Amniotic epithelial cell (primary cell): ENCODE results near the gene E2F8.

ENCODE experiments used
- DNase-seq: peaks from one replicate; pipeline ENCODE4 v3.0.0-alpha.2; 2010; ENCODE audit warnings: low read depth

E2F8 gene

DNA sequence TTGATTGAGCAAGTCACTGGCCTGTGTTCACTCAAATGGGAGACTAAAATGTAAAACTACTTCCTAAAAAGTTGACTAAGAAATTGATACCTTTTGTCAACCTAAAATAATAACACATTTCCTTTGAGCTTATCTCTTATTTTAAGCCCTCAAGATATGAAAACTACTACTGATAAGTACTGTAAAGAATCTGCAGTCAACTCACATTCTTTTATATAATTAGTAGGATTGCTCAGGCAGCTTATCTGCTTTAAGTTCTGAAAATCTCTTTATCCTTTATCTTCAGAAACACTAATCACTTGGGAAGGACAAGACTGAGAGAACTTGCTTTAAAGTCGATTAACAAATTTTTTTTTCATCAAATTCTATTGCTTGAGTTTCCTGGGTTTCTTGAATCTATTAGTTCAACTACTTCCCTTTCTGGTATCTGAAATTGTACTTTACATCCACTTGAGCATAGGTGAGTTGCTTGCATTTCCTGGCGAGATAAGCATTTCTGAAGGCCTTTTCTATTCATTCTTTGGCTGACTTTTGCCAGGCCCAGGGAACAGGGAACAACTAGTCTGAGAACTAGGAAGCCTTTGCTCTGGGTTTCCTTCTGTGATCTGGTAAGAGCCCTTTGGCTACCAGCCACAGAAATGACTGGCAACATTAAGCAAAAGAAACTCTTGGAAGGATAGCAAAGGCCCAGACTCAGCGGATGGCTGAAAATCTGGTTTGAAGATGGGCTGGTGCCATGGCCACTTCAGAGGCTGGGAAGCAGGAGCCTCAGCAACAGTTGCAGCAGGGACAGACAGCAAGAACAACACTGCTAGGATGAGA, 19.6 kb downstream of the E2F8 start:
- DNase-seq = peak; percentile 50

DNA sequence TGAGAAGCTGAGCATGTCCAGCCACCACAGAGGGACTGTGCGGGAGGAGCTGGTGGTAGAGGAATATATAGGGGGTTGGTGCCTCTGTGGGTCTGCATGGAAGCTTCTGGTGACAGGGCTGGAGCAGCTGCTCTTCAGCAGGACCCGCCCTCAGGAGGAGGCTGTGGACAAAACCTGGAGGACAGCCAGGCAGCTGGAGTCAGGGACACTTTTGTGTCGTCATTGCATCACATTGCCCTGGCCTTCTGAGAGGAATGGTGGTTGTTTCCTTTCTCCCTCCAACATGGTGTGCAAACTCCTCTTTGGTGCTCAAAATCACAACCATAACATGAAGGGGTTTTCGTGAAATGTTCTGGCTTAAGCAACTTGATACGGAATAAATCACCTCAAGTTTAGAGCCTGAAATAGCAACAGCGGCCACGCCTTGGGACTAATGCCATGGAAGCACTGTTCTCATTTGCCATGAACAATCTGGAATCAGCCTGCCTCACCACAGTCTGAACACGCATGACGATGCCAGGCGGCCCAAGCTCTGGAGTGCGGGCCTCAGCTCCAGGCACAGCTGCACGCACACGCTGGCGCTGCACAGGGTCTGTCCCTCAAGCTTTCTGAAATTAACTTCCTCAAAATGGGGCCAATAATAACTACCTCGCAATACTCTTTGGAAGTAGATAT, 21.8 kb downstream of the E2F8 start:
- DNase-seq = no peak

DNA sequence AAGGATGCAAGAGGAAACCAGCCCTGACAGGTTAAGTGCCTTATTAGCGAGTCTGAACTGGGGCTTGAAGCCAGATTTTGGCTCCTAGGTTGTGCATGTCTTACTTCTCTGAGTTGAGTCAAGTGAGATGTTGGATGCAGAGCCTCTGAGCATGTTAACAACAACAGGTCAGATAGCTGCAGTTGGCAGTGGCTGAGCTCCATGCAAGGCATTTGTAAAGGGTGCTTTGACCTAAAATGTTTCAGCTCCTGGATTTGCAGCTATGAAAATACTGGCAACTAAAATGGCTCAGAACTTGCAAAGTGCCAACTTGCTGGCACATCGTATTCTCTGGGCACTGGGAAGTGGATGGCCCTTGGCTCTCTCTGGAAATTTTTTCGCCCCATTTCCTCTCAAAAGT, 22.5 kb downstream of the E2F8 start:
- no peak for DNase-seq

DNA sequence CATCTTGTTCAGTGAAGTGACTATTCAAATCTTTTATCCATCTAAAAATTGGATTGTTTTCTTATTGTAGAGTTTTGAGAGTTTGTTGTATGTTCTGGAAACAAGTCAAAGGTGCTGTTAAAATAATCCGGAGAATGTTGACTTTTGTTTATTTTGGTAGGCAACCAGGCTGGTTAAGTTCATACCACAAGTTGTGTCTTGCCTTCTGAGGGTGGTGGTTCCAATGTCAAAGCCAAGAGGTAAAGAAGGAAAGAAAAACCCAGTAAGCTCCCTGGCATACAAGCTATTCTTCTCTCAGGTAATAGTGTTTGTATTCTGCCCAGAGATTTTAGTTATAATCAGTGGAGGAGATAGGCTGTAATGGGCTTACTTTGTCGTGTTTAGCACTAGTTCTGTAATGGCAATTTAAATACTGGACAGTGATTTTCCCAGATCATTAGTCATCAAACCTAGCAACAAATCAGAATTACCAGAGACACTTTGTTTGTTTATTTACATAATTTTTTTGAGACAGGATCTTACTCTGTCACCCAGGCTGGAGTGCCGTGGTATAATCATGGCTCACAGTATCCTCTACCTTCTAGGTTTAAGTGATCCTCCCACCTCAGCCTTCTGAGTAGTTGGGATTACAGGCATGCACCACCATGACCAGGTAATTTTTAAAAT, 23.9 kb downstream of the E2F8 start:
- no peak for DNase-seq

DNA sequence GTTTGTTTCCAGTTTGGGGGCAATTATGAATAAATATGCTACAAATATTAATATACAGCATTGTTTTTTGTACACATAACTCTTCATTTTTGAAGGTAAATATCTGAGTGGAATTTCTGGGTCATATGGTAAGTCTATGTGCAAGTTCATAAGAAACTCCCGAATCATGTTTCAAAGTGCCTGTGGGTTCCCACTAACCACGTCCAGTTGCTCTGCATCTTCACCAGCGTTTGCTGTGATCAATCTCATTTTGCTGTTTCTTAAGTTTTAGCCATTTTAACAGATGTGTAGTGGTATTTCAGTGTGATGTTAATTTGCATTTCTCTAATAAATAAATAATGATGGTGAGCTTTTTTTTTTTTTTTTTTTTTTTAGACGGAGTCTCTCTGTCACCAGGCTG, 24.7 kb downstream of the E2F8 start:
- DNase-seq = no peak

DNA sequence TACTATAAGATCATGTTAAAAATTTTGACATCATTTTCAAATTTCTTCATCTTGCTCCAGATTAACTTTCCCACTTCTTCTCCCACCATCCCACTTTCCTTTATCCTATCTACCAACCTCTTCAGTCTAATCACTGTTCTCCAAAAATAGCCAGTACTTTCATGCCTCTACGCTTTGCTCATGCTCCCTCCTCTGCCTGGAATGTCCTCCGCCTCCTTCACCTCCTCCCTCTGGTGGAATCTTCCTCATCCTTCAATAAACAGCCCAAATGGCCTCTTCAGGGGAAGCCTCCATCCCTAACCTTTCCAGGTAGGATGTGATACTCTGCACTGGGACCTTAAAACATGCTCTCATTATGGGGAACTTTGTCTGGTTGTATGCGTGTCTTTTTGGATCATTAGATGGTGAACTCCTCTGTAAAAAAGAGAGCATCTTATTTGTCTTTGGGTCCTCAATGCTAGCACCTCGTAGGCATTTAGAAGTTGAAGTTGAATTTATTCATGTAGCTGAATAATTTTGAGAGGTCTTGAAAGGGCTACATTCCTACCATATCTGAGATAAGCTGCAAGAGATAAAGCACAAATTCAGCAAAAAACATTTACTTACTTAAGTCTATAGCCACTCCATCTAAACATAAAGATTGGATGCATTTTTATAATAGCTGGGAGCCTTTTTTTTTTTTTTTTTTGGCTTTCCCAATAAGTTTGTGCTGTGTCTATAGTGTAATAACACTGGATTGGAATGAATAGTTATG, 31.0 kb downstream of the E2F8 start:
- DNase-seq = peak; percentile 19

DNA sequence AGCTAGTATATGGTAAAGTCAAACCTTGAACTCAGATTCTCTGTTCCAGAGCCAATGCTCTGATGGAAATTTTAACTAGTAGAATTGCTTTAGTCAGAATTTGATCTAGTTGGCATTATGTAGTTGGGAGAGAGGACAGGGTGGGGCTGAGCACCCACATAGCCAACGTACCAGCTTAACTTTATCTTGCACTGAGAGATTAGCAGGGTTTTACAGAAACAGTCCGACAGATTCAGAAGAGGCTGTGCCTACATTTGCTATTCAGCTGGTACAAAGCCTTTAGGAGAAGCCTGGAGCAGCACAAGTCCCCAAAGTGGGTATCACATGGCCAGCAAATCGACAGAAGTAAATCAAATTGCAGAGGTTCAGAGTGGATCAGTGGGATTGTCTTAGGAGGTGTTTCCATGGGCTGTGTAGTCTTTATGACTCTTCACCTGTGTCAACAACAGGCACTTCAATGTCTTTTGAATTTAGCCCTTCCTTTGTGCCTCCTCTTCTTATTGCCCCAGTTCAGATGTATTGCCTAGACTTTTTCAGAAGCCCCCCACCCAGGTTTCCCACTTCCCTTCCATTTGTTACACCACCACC, 31.7 kb downstream of the E2F8 start:
- DNase-seq = no peak

DNA sequence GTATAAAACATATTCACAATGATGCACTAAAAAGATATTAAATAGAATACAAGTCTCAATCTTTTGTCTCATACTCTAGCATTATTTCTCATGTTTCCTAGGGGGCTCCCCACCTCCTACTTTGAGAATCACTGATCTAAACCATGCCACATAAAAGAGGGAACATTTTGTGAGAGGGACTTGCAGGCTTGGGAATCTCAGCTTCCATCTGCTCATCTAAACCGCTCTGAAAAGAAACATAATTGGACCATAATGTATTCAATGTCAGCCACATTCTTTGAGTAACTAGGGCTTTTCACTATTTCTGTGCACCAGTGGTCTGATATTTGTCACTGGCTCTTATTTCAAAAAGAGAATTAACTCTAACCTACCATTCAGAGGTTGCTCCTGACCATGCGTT, 32.6 kb downstream of the E2F8 start:
- no peak for DNase-seq

DNA sequence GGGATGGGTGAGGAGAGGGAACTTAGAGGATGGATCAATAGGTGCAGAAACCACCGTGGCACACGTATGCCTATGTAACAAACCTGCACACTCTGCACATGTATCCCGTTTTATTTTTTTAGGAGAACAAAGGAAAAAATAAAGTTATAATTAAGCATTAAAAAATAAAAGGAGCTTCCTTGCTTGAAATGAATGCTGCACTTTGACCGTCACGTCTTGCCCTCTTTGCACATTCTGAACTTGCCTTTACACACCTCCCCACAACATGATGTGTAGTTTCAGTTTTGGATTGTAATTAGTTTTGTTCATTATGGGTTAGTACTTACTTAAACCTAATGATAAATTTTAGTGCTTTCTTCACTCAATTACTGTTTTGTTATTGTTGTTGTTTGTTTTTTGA, 35.9 kb downstream of the E2F8 start:
- no peak for DNase-seq

DNA sequence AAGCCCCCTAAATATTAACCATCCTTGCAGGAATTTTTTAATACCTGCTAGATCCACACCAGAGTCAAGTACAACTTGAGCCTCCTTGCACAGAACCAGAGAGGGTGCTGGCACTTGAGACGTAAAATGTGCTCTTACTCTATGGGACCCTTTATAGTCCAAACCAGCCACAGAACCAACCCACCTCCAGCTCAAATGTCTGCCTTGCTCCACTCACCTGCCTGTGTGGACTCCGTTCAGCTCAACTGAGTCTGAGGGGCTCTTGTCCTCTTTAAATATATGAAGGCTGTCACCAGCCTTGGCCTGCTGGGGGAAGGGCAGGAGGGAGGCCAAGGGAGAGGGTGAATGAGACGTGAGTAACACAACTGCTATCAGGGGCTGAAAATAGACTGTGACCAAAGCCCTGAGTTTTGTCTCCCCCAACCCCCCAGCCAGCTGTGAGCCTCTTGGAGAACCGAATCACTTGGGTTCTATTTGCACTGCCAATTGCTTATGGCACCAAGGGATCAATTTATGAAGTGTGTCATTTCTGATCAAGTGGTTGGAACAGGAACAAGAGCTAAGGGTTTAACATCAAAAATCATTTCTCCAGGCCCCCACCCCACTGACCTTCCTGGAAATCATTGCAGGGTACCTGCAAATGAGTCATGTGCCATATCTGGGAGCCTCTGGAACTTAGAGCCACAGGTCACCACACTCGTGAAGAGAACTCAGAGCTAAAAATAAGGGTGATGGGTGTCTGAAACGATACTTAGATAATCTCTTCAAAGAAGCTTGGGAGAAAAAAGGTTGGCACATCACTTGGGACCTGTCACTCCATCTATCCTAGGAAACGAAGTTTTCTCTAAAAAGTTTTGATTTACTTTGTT, 38.8 kb downstream of the E2F8 start, which contains the start of gene CSRP3:
Gene CSRP3 (minus strand): TSS at position 247 of the 869 bp plus-strand sequence. CDS start 9,535 bp downstream, outside the sequence.
- no peak for DNase-seq

DNA sequence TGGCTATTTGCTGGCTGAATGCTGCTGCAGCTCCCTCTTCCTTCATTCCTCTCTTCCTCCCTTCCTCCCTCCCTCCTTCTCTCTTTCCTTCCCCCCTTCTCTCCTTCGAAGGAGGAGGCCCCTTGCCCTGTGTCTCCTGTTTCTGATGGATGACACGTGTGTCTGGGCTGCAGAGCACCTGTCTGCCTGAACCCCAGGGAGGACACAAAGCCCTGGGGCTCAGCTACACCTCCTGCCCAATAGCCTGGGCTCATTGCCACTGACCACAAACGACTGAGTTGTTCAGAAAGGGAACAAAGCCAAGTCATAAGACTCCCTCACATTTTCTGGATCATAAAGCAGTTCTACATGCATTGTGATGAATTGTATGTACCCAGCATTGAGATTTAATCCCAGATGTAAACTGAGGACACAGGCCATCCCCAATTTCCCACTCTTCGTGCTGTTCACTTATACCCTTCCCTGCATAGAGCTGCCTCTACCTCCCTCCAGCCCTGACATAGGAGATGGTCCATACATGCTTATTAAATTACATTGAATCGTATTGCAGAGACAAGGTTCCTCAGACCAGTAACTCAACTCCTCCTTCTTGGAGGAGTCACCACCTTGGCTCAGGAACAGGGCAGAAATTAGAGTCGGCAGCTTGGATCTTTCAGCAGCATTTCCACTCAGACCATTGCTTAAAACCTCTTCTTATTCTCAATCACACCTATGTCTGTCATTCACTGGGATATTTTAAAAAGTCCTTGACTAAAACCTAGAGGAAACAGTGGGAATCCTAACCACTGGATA, 40.1 kb downstream of the E2F8 start:
- peak; percentile 47 for DNase-seq

DNA sequence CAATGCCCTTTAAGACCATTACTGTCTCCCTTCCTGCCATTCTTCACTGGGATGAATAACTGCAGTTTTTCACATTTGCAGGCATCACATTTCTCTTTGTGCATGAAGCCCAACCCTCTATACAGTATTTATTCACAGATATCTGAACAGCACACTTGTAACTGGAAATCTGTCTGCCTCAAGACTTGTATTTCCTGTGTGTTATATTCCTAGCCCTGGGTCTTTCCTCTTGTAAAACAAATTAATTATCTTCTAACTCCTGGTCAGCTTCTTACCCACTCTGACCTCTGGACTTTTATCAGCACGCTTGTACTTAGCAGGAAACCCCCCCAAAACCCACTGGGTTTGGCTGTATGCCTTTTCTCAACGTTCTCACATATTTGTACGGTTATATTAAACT, 41.0 kb downstream of the E2F8 start:
- DNase-seq = no peak

DNA sequence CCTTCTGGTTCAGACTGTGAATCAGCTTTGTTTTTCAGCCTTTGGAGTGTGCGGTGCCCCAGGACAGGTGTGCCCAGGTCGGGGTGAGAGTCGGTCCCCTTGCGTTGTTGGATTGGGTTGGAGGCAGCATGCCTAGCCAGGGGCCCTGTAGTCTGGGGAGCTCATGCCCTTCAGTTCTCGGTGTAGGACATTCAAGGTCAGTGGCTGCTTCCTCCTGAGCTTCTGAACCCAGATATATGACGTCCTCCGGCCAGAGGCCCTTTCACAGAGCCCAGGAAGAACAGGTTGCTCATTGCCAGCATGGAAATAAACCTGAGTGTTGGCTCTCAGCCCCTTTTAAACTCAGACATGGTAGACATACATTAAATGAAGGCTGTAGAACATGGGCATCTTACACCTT, 41.7 kb downstream of the E2F8 start:
- DNase-seq = no peak

DNA sequence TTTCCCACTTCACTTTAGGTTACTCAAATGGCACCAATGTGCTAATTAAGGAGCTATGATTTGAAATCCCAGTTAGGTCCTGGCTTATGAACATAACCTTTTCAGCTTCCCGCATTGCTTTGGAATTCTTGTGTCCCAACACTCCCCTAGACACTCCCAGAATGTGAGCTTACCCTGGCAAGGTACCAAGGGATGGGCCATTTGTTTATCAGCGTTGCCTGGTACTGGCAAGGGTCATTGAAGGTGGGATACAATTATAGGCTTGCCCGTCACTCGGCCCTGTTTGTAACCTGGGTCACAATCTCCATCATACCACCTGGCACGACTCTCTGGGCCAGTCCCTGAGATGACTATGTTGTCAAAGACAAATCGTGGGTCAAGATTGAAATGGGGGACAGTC, 44.3 kb downstream of the E2F8 start:
- DNase-seq = no peak

DNA sequence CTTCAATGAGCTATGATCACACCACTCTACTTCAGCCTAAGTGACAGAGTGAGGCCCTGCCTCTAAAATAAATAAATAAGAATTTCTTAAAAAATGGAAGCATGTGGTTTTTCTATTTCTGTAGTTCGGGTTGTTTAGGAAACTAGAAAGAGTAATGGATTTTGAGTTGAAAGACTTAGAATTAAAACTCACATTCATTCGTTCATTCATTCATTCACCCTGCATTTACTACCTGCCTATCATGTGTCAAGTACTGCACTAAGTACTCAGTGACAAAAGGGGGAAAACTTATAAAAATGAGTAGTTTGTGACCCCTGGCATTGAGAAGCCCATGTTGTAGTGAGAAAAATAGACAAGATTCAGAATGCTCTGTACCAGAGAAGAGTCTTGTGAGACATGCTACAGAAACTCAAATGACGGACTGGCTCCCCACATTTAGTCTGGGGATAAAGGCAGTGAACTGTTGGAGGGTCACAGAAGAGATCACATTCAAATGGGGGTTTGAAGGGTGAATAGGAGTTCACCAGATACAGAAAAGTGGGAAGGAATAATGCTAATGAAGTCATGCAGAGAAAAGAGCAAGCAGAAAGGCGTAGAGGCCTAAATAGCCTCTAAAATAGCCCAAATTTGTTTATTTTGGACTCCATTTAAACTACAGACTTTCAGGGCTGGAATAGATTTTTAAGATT, 46.0 kb downstream of the E2F8 start:
- no peak for DNase-seq

DNA sequence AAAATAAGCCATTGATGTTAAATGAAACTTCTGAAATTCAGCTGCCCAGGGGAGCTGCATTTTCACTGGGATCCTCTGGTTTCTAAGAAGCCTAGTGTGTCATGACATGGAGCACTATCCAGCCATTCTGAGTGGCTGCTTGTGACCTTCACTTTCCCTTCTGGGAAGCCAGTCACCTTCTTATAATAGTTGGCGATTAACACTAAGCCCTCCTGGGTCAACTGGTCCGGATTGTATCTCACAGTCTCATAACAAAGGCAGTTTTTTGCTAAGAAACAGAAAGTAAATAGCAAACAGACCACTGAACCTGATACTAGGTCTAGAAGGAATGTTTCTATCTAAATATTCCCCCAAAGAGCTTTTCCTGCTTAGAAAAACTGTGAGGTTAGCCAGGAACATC, 46.8 kb downstream of the E2F8 start:
- peak; percentile 27 for DNase-seq

DNA sequence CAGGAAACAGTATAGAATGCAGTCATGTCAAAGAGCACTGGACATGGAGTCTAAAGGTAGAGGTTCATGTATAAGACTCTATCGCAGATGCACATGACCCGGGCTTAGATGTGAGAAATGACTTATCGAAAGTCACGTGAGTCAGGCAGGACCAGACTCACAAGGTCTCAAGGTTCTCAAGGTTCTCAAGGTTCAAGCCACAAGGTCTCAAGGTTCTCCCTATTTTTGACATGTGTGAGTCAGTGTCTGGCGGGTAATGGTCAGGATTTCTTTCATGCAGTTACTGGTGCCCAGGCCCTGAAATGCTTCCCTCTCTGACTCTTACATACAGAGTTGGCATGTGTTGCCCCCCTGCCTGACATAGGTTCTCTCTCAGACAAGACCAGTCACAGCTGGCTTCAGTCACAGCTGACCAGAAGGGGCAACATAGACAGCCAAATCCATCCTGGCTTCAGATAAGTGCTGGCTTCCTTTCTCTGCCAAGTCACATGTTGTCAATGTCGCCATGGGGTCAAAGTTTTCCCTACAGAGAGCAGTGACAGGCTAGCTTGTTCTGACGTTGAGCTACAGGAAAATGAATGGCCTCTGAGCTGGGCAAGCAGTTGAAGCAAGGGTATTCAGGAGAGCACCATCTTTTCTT, 49.1 kb downstream of the E2F8 start:
- DNase-seq = no peak

DNA sequence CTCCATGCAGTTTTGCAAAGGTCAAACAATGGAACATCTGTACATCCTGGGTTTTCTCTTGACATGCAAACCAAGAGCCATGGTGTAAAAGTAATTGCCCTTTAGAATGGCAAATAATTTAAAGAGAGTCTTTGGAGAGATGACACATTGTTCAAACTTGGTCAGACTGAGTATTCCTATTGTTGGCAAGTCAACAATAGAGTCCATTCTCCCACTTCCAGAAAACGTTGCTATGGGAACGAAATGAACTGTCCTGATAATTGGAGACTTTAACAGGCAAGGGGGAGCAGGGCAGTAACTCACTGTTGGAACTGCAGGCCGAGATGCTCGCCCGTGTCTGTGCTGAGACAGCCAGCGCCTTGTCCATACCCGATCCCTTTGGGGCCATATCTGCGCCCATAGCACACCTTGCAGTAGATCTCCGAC, 52.9 kb downstream of the E2F8 start:
- no peak for DNase-seq
